SHP77 (cell line): ENCODE measurements around the gene SETDB2.

Experiments used
- DNase-seq, 2 experiments: peaks; one replicate each; lab custom pipeline; 2025; lab: John Stamatoyannopoulos, UW

SETDB2 gene

GRCh38 chr13:49429121-49429520 is 15.0 kb upstream of the SETDB2 start:
- no peak for DNase-seq

- no peak for DNase-seq
Observed at GRCh38 chr13:49435992-49436391, 8.1 kb upstream of the SETDB2 start.

GRCh38 chr13:49436890-49437289 is 7.2 kb upstream of the SETDB2 start:
- DNase-seq = no peak

DNA sequence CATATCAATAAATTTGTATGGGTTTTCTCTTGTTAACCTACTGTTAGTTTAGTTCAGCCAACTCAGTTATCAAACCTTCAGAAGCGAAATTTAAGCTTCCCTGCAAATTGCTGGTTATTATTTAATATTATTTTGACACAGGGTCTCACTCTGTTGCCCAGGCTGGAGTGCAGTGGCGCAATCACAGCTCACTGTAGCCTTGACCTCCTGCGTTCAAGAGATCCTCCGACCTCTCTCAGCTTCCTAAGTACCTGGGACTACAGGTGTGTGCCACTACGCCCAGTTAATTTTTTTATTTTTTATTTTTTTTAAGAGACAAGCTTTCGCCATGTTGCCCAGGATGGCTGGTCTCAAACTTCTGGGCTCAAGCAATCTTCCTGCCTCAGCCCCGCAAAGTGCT is 6.4 kb upstream of the SETDB2 start:
- DNase-seq = no peak

DNA sequence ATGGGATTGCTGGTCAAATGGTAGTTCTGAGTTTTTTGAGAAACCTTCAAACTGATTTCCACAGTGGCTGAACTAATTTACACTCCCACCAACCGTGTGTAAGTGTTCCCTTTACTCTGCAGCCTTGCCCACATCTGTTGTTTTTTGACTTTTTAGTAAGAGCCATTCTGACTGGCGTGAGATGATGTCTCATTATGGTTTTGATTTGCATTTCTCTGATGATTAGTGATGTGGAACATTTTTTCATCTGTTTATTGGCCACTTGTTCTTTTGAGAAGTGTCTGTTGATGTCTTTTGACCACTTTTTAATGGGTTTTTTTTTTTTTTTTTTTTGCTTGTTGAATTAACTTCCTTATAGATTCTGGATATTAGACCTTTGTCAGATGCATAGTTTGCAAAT is 4.5 kb upstream of the SETDB2 start:
- no peak for DNase-seq

DNA sequence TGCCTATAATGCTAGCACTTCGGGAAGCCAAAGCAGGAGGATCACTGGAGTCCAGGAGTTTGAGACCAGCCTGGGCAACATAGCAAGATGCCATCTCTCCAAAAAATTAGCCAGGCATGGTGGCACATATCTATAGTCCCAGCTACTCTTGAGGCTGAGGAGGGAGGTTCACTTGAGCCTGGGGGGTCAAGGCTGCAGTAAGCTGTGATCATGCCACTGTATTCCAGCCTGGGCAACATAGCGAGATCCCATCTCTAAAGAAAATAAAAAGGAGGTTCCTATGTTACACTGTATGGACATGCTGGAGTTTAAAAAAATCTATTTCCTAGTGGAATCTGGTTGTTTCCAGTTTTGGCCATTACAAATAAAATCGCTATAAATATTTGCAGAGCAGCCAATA is 2.8 kb upstream of the SETDB2 start:
- DNase-seq = no peak

DNA sequence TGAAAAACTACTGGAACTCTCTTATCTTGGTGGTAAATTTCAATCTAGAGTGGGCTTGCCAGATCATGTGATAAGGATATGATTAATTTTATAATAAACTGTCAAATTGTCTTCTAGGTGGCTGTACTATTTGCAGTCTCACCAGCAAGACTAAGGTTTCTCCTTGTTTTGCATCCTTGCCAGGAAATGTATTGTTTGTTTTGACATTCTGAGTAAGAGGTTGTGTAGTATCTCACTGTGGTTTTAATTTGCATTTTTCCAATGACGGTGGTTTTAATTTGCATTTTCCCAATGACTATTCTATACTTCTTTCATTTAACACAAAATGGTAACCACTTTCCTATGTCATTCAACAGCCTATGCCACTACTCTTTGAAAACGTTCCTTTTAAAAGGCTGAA is 2.2 kb upstream of the SETDB2 start:
- DNase-seq = no peak

- DNase-seq = peak in 1 of 2 experiments; percentile 25
Observed at GRCh38 chr13:49443357-49443703, 744 bp upstream of the SETDB2 start.

DNA sequence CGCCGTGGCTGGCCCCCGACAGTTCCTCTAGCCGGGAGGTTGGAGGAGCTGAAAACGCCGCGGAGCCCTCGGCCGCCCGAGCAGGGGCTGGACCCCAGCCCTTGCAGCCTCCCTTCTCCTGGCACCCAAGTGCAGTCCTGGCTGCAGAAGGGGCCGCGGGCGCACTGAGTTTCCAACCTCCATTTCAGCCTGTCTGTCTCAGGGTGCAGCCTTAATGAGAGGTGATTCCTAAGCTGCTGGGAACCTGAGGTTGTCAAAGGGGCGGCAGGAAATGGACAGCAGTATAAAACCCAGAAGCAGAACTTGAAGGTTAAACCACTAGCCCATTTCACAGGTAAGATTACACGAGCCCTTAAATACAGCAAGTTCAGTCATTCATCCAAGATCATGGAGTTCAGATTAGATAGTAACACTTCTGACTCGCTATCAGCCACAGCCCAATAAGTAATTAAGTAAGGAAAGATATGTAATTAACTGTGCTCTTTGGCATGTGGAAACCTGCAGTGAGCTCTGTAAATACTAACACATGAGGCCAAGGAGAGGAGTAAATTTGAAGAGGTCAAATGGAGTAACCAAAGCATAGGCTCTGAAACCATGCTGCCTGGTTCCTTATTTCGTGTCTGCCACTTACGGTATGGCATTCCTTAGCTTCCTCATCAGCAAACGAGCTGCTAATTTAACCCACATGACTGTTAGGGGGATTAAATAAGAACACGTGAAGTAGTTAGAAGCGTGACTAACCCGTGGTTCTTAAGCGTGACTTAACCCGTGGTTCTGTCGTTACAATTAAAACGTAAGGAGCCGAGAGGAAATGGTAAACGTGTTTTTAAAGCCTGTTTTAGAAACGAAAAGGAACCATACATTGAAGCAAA is 686 bp downstream of the SETDB2 start:
- peak; percentile 55 to 66 for DNase-seq

- DNase-seq = no peak
Observed at GRCh38 chr13:49446473-49446872, 2.4 kb downstream of the SETDB2 start.

DNA sequence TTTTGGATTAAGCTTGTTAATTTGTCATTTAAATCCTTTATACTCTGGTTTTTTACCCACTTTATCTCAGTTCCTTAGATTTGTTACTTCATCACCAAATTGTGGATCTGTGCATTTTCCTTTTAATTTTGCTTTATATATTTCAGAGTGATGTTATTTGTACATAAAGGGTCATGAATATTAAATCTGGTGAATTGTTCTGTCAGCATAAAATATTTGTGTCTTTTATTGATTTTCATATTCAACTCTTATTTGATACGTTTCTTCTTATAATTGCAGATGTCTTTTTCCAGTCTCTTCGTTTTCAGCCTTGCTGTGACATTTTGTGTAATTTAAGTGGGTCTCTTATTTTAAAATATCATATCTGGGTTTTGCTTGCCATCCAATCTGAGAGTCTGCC is 4.7 kb downstream of the SETDB2 start:
- no peak for DNase-seq

DNA sequence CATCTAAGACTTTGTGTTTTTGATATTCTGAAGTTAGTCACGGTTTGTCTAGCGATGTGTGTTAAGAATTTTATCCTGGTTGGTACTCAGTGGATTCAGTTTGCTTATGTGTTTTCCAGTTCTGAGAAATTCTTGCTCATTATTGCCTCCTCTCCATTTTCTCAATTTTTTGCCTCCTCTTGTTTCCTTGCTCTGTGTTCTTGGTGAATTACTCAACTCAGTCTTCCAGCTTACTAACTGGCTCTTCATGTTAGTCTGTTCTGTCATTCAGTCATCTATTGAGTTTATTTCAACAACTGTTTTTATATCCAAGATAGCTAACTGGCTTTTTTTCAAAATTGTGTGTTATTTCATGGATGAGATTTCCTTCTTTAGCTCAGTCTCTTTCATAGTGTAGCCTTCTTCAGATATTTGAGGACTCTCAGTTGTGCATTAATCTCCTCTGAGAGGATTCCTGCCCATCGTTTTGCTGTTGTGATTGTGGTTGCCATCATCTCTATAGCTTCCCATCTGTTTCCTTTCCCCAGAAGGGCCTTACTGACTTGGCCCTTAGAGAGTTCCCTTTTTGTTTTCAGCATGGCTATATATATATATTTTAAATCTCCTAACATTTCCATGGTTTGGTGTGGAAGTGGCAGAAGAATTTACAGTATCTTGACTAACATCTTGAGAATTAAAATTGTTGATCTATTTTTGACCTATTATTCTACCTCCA is 6.2 kb downstream of the SETDB2 start:
- no peak for DNase-seq

- no peak for DNase-seq
Observed at GRCh38 chr13:49452725-49453457, 8.8 kb downstream of the SETDB2 start.

DNA sequence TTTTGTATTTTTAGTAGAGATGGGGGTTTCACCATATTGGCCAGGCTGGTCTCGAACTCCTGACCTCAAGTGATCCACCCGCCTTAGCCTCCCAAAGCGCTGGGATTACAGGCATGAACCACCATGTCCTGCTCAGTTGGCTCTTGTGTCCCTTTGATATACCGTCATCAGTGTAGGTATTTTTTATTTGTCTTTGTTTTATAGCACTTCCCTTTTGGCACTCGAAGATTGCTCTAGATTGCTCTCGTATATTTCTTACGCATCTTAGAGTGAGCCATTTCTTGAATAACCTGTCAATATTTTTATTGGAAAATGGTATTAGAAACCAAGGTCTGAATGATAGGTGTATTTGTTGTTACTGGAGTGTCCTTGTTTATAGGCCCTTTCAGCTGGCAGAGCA is 9.4 kb downstream of the SETDB2 start:
- DNase-seq = no peak

- DNase-seq = no peak
Observed at GRCh38 chr13:49454388-49455006, 10.4 kb downstream of the SETDB2 start.

DNA sequence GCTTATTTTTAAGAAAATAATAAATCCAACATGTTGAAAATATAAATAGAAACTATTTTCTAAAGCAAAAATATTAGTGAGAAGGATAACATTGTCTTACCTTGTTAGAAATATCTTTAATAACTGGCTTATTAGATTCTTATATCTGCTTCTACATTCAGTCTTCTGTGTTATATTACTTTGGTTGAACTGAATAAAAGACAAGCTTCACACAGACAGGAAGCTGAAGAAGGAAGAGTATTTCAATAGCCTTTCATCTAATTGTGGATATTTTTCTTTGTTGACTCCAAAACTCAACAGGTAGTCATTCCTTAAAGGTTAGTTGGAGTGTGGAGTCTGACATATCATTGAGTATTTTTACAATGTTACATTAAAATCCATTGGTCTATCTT is 10.9 kb downstream of the SETDB2 start:
- no peak for DNase-seq

DNA sequence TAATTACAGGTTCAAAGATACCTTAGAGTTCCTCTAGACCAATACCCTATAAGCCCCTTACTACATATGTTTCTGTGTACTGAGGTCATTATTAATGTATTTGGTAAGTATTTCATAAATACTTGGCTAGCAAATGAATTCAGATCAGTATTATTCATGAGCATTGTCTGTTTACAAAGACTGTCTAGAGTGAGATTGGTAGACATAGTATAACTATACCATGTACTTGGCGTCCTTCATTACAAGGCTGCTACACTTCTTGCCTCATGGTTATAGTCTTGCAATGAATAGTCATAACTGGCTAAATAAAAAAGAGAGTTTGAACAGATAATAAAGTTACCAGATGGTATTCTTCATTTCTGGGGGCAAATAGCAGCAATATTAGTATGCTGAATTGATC is 12.1 kb downstream of the SETDB2 start:
- DNase-seq = no peak

DNA sequence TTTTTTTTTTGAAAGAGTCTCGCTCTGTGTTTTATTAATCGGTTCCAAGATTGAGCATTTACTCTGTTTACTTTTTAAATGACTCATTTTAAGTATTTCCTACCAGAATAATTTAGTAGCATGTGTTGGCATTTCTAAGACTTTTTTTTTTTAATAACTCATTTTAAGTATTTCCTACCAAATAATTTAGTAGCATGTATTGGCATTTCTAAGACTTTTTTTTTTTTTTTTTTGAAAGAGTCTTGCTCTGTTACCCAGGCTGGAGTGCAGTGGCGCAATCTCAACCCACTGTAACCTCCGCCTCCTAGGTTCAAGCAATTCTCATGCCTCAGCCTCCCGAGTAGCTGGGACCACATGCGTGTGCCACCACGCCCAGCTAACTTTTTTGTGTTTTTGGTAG is 13.1 kb downstream of the SETDB2 start:
- DNase-seq = no peak

- DNase-seq = no peak
Observed at GRCh38 chr13:49459580-49459979, 15.5 kb downstream of the SETDB2 start.

DNA sequence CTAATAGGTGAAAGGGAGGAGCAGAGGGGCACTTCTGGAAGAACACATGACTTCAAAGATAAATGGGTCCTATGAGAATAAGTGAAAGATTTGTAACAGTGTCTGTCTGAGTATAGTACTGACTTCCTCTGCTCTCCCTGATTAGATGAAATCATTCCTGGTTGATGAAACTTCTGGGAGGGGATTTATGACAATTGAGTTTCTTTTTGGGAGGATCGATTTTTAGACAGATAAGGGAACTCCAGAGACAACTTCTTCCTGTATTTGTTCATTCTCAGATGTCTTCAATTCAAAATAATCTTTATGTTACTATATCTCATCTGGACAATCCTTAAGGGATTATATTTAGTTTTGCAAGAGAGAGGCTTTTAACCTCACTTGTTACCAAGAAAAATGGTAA is 20.0 kb downstream of the SETDB2 start:
- DNase-seq = no peak

GRCh38 chr13:49464621-49465325 is 20.7 kb downstream of the SETDB2 start:
- no peak for DNase-seq

GRCh38 chr13:49466292-49466838 is 22.3 kb downstream of the SETDB2 start:
- no peak for DNase-seq
